ENCODE data around the gene OBSCN. TPM values are rescaled to one million over a fixed set of nuclear protein-coding genes. Genes with fewer than 3 reads are reported as not detected.
A peak's percentile ranks its signal among the peaks of the same experiment; 100 is the strongest.

OBSCN gene
- polyA plus RNA-seq, 6 donors from 2014 or later = 0.78 to 2.5 (median 1.5) TPM

DNA sequence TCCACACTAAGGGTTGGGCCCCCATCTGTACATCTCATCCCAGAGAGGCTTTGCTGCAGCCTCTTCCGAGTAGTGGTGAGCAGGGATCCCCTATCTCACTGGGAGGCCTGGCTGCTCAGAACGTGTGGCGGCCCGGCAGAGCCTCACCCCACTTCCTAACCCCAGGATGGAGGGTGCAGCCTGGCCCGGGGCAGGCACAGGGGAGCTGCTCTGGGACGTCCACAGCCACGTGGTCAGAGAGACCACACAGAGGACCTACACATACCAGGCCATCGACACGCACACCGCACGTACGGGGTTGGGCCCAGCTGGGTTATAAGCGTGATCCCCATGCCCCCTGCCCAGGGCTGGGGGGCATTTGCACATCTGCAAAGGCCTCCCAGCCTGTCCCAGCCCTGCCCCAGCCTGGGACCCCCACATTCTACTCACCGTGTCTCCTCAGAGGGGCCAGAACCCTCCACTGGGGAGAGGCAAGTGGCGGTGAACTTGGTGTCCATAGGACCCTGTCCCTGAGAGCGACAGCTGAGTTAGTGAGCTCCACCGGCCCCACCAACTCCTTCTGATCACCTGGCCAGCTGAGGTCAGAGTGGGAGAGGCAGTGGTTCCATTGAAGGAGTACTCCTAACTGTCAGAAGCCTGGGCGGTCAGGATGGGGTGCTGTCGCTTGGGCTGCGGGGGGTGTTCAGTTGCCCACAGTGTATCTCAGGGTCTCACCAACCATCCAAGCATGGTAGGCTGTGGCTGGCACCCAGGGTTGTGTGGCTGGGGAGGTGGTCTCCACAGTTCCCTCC is 157.6 kb downstream of the OBSCN start:
- DNase-seq = no peak
- H3K36me3 Mint-ChIP-seq = no peaks in the 10 kb centered on the region
- H3K27ac Mint-ChIP-seq = no peak overlapping the region
- H3K27me3 Mint-ChIP-seq = no peaks in the 10 kb centered on the region
- peaks cover 0 to 2% (median 0%) of the 10 kb centered on the region in 3 donors for H3K4me1 Mint-ChIP-seq
- no peak for ATAC-seq (ENCODE audit: low read depth in 2 of 2)
- H3K9me3 Mint-ChIP-seq = no peaks in the 10 kb centered on the region
- H3K4me3 Mint-ChIP-seq = no peak overlapping the region

DNA sequence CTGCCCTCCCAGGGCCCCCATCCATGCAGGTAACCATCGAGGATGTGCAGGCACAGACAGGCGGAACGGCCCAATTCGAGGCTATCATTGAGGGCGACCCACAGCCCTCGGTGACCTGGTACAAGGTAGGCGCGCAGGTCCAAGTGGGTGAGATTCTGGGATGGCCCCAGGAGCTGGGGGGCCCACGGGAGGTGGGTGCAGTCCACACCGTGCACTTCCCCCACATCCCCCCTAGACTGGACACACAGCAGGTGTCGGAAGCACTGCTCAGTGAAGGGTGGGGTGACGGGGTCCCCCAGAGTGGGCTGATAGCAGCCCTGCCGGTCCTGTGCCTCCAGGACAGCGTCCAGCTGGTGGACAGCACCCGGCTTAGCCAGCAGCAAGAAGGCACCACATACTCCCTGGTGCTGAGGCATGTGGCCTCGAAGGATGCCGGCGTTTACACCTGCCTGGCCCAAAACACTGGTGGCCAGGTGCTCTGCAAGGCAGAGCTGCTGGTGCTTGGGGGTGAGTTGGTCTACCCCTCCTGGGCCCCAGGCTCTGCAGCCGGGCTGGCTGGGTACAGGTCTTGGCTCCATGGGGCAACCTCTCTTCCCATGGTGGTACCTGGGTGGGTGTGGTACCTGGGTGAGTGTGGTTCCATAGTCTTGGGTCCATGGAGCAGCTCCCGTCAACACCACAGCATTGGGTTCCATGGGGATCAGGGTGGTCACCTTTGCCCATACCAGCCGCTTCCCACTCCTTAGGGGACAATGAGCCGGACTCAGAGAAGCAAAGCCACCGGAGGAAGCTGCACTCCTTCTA is 158.4 kb downstream of the OBSCN start:
- Mint-ChIP-seq H3K9me3 (no peaks in the 10 kb centered on the region), H3K27ac (no peak overlapping the region), H3K4me3 (no peak overlapping the region), H3K4me1 (peaks cover 0 to 2% (median 0%) of the 10 kb centered on the region in 3 donors), H3K27me3 (no peaks in the 10 kb centered on the region), H3K36me3 (no peaks in the 10 kb centered on the region)
- ATAC-seq (ENCODE audit: low read depth in 2 of 2) = no peak
- DNase-seq = no peak

DNA sequence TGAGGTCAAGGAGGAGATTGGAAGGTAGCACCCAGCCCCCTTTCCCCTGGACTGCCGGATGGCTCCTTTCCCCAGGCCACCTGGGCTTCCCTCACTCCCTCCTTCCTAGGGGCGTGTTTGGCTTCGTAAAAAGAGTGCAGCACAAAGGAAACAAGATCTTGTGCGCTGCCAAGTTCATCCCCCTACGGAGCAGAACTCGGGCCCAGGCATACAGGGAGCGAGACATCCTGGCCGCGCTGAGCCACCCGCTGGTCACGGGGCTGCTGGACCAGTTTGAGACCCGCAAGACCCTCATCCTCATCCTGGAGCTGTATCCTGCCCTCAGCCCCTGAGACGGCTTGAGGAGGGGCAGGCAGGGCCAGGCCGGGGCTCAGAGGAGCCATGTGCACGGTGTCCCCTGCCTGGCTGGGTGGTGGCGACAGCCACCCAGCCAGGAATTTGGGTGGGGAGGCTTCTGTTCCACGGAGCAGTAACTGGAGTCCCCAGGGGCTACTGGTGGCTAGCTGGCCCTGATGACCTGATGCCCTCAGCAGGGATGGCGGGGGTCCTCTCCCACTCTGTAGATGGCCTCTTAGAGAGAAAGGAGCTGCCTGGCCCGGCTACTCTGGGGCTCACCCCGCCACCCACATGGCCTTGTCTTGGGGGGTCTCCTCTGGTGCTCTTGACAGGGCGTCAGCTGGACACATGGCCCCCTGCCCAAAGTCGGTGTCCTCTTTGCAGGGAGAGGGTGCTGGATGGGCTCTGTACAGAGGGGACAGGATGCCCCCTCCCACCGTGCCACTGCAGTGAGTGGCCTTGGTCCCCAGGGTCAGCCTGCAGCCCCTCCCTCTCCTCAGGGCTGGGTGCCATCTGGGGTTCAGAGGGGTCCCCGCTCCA is 159.3 kb downstream of the OBSCN start:
- ATAC-seq (ENCODE audit: low read depth in 2 of 2) = no peak
- no peaks in the 10 kb centered on the region for H3K9me3 Mint-ChIP-seq
- H3K4me3 Mint-ChIP-seq = no peak overlapping the region
- no peak overlapping the region for H3K27ac Mint-ChIP-seq
- no peaks in the 10 kb centered on the region for H3K36me3 Mint-ChIP-seq
- DNase-seq = no peak
- H3K27me3 Mint-ChIP-seq = no peaks in the 10 kb centered on the region
- peaks cover 0 to 2% (median 0%) of the 10 kb centered on the region in 3 donors for H3K4me1 Mint-ChIP-seq

DNA sequence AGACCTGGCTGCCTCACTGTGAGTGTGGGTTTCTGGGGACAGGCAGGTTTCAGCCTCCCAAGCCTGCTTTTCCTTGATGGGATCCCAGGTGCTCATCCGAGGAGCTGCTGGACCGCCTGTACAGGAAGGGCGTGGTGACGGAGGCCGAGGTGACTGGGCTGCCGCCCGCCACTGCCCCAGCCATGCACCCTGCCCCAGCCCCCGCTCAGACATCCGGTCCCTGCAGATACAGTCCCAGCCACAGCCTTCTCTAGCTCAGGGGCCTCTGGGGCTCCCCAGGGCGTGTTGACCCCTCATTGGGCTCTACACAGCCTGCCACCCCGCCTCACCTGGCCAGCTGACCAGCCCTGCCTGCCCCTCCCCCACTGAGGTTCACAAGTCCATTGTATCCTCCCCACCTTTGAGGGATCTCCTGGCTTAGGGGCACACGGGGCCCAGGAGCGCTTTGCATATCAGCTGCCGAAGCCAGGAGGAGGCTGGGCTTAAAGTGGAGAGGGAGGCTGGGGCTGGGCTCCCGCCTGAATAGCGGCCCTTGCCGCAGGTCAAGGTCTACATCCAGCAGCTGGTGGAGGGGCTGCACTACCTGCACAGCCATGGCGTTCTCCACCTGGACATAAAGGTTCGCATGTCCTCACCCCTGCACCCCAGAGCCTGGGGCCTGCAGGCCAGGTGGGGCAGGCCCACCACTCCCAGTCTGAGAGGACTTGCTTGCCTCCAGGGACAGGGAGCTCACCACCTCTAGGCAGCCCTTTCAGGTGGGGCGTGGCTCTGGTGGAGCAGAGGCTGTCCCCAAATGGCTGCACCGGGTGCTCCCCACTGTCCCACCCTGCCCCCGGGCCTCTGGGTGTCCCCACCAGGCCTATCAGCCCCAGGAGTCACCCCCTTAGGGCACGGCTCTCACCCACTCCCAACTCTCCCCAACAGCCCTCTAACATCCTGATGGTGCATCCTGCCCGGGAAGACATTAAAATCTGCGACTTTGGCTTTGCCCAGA is 160.3 kb downstream of the OBSCN start:
- DNase-seq (no peak), ATAC-seq (ENCODE audit: low read depth in 2 of 2) (no peak)
- Mint-ChIP-seq H3K9me3 (no peaks in the 10 kb centered on the region), H3K4me3 (no peak overlapping the region), H3K4me1 (peaks cover 0 to 2% (median 0%) of the 10 kb centered on the region in 3 donors), H3K36me3 (no peaks in the 10 kb centered on the region), H3K27me3 (no peaks in the 10 kb centered on the region), H3K27ac (no peak overlapping the region)

DNA sequence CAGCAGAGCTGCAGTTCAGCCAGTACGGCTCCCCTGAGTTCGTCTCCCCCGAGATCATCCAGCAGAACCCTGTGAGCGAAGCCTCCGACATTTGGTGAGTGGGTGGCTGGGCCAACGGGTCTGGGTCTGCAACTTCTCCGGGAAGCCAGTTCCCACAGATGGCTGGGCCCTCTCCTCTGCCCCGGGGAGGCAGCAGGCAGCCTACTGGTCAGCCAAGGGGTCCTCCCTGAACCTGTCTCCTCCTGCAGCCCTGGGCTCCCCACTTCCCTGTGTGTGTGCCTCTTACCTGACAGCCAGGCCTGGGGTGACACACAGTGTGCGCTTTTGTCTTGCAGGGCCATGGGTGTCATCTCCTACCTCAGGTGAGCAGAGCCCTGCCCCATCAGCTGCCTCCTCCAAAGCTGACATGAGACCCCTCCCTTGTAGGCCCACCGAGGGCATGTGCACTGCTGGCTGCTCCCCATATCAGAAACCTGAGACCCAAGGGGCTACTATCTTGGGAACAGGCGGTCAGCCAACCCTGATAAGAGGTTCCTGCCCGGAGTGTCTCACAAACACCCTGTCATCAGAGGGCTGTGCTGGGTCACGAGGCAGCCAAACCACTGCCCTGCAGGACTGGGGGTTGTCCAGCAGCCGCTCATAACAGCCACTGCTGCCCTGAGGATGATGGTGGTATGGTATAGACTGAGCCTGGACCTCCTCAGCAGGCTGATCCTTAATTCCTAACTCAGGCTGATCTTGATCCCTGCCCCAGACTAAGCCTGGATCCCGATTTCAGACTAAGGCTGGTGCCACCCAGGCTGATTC is 161.2 kb downstream of the OBSCN start:
- Mint-ChIP-seq H3K27ac (peak overlapping the region in 1 of 6 donors; percentile 38), H3K36me3 (no peaks in the 10 kb centered on the region), H3K4me3 (no peak overlapping the region), H3K9me3 (no peaks in the 10 kb centered on the region), H3K4me1 (peaks cover 0 to 2% (median 0%) of the 10 kb centered on the region in 3 donors), H3K27me3 (no peaks in the 10 kb centered on the region)
- DNase-seq = no peak
- ATAC-seq (ENCODE audit: low read depth in 2 of 2) = no peak

DNA sequence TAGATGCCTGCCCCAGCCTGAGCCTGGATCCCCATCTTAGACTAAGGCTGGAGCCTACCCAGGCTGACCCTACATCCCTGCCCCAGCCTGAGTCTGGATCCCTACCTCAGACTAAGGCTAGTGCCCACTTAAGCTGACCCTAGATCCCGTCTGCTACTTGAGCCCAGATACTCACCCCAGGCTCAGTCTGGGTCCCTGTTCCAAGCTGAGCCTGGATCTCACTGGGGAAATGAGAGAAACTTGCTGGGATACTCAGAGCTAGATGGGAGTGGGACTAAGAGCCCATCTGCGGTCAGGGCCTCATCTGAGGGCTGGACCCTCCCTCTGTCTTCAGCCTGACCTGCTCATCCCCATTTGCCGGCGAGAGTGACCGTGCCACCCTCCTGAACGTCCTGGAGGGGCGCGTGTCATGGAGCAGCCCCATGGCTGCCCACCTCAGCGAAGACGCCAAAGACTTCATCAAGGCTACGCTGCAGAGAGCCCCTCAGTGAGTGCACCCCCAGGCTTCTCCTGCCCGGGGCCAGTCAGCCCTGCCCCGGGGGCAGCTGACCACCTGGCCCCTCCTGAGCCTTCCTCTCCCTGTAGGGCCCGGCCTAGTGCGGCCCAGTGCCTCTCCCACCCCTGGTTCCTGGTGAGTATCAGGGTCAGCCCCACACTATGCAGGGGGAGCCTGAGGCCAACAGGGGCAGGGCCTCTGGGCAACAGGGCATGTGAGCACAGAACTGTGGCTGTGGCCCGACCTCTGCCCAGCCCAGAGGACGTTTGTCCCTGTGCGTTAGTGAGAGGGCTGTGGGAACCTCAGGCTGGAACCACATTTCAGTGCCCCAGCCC is 162.0 kb downstream of the OBSCN start:
- Mint-ChIP-seq H3K9me3 (no peaks in the 10 kb centered on the region), H3K4me3 (no peak overlapping the region), H3K27ac (no peak overlapping the region), H3K36me3 (no peaks in the 10 kb centered on the region), H3K27me3 (no peaks in the 10 kb centered on the region), H3K4me1 (no peaks in the 10 kb centered on the region)
- ATAC-seq (ENCODE audit: low read depth in 2 of 2) = no peak
- DNase-seq = no peak

DNA sequence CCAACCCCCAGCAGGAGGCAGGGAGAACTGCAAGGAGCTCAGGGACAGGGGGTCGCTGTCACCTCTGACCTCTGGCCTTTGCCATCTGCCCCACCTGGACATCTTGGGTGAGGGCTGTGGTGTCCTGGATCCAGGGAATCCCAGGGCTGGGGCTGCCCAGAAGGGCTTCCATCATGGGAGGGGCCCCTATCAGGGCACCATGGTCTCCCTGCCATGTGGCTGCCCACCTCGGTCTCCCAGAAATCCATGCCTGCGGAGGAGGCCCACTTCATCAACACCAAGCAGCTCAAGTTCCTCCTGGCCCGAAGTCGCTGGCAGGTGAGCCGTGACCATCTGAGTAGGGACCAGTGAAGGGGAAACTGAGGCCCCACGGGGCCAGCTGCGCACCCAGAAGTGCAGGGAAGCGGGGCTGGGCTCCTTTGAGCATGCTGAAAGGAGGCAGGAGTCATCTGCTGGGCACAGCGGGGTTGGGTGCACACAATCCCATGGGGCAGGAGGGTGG is 162.6 kb downstream of the OBSCN start:
- ATAC-seq (ENCODE audit: low read depth in 2 of 2) (no peak), DNase-seq (no peak)
- Mint-ChIP-seq H3K4me3 (no peak overlapping the region), H3K27me3 (no peaks in the 10 kb centered on the region), H3K27ac (no peak overlapping the region), H3K36me3 (no peaks in the 10 kb centered on the region), H3K9me3 (no peaks in the 10 kb centered on the region), H3K4me1 (no peaks in the 10 kb centered on the region)

DNA sequence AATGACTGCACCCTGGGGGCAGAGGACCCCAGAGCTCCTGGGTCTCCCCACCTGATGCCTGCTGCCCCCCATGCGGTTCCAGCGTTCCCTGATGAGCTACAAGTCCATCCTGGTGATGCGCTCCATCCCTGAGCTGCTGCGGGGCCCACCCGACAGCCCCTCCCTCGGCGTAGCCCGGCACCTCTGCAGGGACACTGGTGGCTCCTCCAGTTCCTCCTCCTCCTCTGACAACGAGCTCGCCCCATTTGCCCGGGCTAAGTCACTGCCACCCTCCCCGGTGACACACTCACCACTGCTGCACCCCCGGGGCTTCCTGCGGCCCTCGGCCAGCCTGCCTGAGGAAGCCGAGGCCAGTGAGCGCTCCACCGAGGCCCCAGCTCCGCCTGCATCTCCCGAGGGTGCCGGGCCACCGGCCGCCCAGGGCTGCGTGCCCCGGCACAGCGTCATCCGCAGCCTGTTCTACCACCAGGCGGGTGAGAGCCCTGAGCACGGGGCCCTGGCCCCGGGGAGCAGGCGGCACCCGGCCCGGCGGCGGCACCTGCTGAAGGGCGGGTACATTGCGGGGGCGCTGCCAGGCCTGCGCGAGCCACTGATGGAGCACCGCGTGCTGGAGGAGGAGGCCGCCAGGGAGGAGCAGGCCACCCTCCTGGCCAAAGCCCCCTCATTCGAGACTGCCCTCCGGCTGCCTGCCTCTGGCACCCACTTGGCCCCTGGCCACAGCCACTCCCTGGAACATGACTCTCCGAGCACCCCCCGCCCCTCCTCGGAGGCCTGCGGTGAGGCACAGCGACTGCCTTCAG is 163.3 kb downstream of the OBSCN start:
- DNase-seq (no peak), ATAC-seq (ENCODE audit: low read depth in 2 of 2) (no peak)
- peak overlapping the region in 1 of 8 donors; percentile 60 for H3K4me3 Mint-ChIP-seq
- H3K9me3 Mint-ChIP-seq = no peaks in the 10 kb centered on the region
- H3K27ac Mint-ChIP-seq = no peak overlapping the region
- H3K36me3 Mint-ChIP-seq = no peaks in the 10 kb centered on the region
- peaks cover 0 to 4% (median 3%) of the 10 kb centered on the region in 3 donors for H3K27me3 Mint-ChIP-seq
- no peaks in the 10 kb centered on the region for H3K4me1 Mint-ChIP-seq

DNA sequence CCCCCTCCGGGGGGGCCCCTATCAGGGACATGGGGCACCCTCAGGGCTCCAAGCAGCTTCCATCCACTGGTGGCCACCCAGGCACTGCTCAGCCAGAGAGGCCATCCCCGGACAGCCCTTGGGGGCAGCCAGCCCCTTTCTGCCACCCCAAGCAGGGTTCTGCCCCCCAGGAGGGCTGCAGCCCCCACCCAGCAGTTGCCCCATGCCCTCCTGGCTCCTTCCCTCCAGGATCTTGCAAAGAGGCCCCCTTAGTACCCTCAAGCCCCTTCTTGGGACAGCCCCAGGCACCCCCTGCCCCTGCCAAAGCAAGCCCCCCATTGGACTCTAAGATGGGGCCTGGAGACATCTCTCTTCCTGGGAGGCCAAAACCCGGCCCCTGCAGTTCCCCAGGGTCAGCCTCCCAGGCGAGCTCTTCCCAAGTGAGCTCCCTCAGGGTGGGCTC is 163.9 kb downstream of the OBSCN start:
- Mint-ChIP-seq H3K27me3 (peaks cover 0 to 8% (median 7%) of the 10 kb centered on the region in 3 donors), H3K36me3 (no peaks in the 10 kb centered on the region), H3K4me3 (no peak overlapping the region), H3K4me1 (no peaks in the 10 kb centered on the region), H3K9me3 (no peaks in the 10 kb centered on the region), H3K27ac (no peak overlapping the region)
- no peak for ATAC-seq (ENCODE audit: low read depth in 2 of 2)
- no peak for DNase-seq

DNA sequence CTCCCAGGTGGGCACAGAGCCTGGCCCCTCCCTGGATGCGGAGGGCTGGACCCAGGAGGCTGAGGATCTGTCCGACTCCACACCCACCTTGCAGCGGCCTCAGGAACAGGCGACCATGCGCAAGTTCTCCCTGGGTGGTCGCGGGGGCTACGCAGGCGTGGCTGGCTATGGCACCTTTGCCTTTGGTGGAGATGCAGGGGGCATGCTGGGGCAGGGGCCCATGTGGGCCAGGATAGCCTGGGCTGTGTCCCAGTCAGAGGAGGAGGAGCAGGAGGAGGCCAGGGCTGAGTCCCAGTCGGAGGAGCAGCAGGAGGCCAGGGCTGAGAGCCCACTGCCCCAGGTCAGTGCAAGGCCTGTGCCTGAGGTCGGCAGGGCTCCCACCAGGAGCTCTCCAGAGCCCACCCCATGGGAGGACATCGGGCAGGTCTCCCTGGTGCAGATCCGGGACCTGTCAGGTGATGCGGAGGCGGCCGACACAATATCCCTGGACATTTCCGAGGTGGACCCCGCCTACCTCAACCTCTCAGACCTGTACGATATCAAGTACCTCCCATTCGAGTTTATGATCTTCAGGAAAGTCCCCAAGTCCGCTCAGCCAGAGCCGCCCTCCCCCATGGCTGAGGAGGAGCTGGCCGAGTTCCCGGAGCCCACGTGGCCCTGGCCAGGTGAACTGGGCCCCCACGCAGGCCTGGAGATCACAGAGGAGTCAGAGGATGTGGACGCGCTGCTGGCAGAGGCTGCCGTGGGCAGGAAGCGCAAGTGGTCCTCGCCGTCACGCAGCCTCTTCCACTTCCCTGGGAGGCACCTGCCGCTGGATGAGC is 164.5 kb downstream of the OBSCN start:
- peaks cover 0 to 8% (median 7%) of the 10 kb centered on the region in 3 donors for H3K27me3 Mint-ChIP-seq
- ATAC-seq (ENCODE audit: low read depth in 2 of 2) = no peak
- no peaks in the 10 kb centered on the region for H3K9me3 Mint-ChIP-seq
- H3K36me3 Mint-ChIP-seq = no peaks in the 10 kb centered on the region
- H3K4me3 Mint-ChIP-seq = no peak overlapping the region
- DNase-seq = no peak
- no peak overlapping the region for H3K27ac Mint-ChIP-seq
- no peaks in the 10 kb centered on the region for H3K4me1 Mint-ChIP-seq
